HCT116 (cell line): ENCODE results near the gene EEFSEC. TPM values are rescaled to one million over a fixed set of nuclear protein-coding genes. Genes with fewer than 3 reads are reported as not detected.

Experiments used
- ATAC-seq: fragments of 200-7000 bp; cut with Tn5 transposase; 2 replicates; pipeline ENCODE4 v1.9.1; 2020; ENCODE audit warnings: mild to moderate bottlenecking, moderate library complexity
- BruUV-seq: library from RNA; stranded (reverse); fragments of 400-500 nt; replicated peaks from 2 replicates; lab custom pipeline; 2021; lab: Mats Ljungman, UMichigan
- CTCF ChIA-PET: fragments of 300-600 bp; sonication (Branson Sonifier 250); formaldehyde crosslinking; loops from one replicate; lab custom pipeline; 2021; ENCODE audit warnings: antibody characterized with exemption; lab: Charles Lee
- POLR2A ChIA-PET: fragments of 300-600, 350-600 bp; sonication (Branson Sonifier 250); formaldehyde crosslinking; loops from one replicate; lab custom pipeline; 2021; ENCODE audit warnings: antibody characterized with exemption; lab: Charles Lee
- RAD21 ChIA-PET, 2 experiments: fragments of 300-600 bp; sonication (Branson Sonifier 250); formaldehyde crosslinking; loops; one replicate each; lab custom pipeline; 2023; ENCODE audit warnings: low total read pairs in 2 of 2; ENCODE audit not compliant: uncharacterized antibody in 2 of 2, unreplicated experiment in 2 of 2, low non-redundant PET in 1 of 2; lab: Charles Lee
- DNase-seq: peaks from one replicate; pipeline ENCODE4 v3.0.0-alpha.2; 2010; ENCODE audit warnings: low read depth, low spot score
- H2AFZ ChIP-seq: fragments of 200-600 bp; shearing (Covaris generic), sonication (generic); 2 replicates; pipeline ENCODE4 v1.6.1; 2017; ENCODE audit warnings: low read depth, mixed run types, mixed read lengths, antibody characterized with exemption, low read length; ENCODE audit not compliant: poor library complexity, severe bottlenecking
- H3K27ac ChIP-seq: 2 replicates; pipeline ENCODE4 v1.5.1; 2012; ENCODE audit warnings: low read depth, low read length
- H3K27me3 ChIP-seq: fragments of 200-600 bp; sonication (generic); 2 replicates; pipeline ENCODE4 v1.6.1; 2016; ENCODE audit warnings: mixed run types, low read length, mixed read lengths; ENCODE audit not compliant: insufficient read depth
- H3K36me3 ChIP-seq, 2 experiments: fragments of 200-500 bp in 1 of 2; fragments of 200-600 bp in 1 of 2; sonication (Bioruptor generic) in 1 of 2; sonication (generic) in 1 of 2; 2 replicates each; pipeline versions ENCODE4 v1.5.1 to v1.6.1; 2014 to 2016; ENCODE audit warnings: low read length in 2 of 2, inconsistent platforms in 1 of 2, mixed read lengths in 1 of 2, mixed run types in 1 of 2; ENCODE audit not compliant: insufficient read depth in 2 of 2, control insufficient read depth in 1 of 2
- H3K4me1 ChIP-seq, 2 experiments: fragments of 200-600 bp in 1 of 2; sonication (generic) in 1 of 2; 2 replicates each; pipeline versions ENCODE4 v1.5.1 to v1.6.1; 2012 to 2017; ENCODE audit warnings: low read length in 2 of 2, inconsistent platforms in 1 of 2, mild to moderate bottlenecking in 1 of 2, mixed read lengths in 1 of 2, mixed run types in 1 of 2, moderate library complexity in 1 of 2; ENCODE audit not compliant: insufficient read depth in 2 of 2, control insufficient read depth in 1 of 2
- H3K4me2 ChIP-seq: fragments of 200-600 bp; sonication (generic); 2 replicates; pipeline ENCODE4 v1.6.1; 2017; ENCODE audit warnings: mixed run types, low read length, mixed read lengths
- H3K4me3 ChIP-seq, 2 experiments: fragments of 200-600 bp in 1 of 2; sonication (generic) in 1 of 2; replicated peaks in 1 of 2; 2 replicates each; pipeline ENCODE4 v1.5.1; 2011 to 2016; ENCODE audit warnings: low read length in 2 of 2, control low read depth in 1 of 2, low read depth in 1 of 2, mild to moderate bottlenecking in 1 of 2, mixed read lengths in 1 of 2, mixed run types in 1 of 2
- H3K79me2 ChIP-seq: fragments of 200-600 bp; sonication (generic); 2 replicates; pipeline ENCODE4 v1.6.1; 2017; ENCODE audit warnings: mild to moderate bottlenecking, mixed run types, low read length, moderate library complexity, mixed read lengths; ENCODE audit not compliant: insufficient read depth
- H3K9ac ChIP-seq: fragments of 200-600 bp; sonication (generic); 2 replicates; pipeline ENCODE4 v1.6.1; 2016; ENCODE audit warnings: low read length, mixed read lengths
- H3K9me2 ChIP-seq: fragments of 200-600 bp; sonication (generic), shearing (Covaris generic); 2 replicates; pipeline ENCODE4 v1.6.1; 2017; ENCODE audit warnings: mixed run types, mild to moderate bottlenecking, moderate library complexity; ENCODE audit not compliant: insufficient read depth
- H3K9me3 ChIP-seq, 2 experiments: fragments of 200-500 bp in 1 of 2; fragments of 200-600 bp in 1 of 2; sonication (Bioruptor generic) in 1 of 2; sonication (generic) in 1 of 2; 2 replicates each; pipeline ENCODE4 v1.6.1; 2014 to 2017; ENCODE audit warnings: low read length in 2 of 2, mixed read lengths in 2 of 2, inconsistent platforms in 1 of 2, low read depth in 1 of 2, mild to moderate bottlenecking in 1 of 2, mixed run types in 1 of 2, moderate library complexity in 1 of 2; ENCODE audit not compliant: control insufficient read depth in 1 of 2, insufficient read depth in 1 of 2
- H4K20me1 ChIP-seq: fragments of 200-600 bp; sonication (generic), shearing (Covaris generic); 2 replicates; pipeline ENCODE4 v1.6.1; 2017; ENCODE audit warnings: mixed run types, mild to moderate bottlenecking, moderate library complexity; ENCODE audit not compliant: insufficient read depth
- CBX3 ChIP-seq: IDR thresholded peaks from 2 replicates; pipeline ENCODE4 v1.6.1; 2012; ENCODE audit warnings: low read depth
- CEBPB ChIP-seq: IDR thresholded peaks from 2 replicates; pipeline ENCODE4 v1.6.1; 2012; ENCODE audit warnings: low read depth
- EGR1 ChIP-seq: IDR thresholded peaks from 2 replicates; pipeline ENCODE4 v1.6.1; 2012; ENCODE audit warnings: low read depth
- EZH2phosphoT487 ChIP-seq: fragments of 200-600 bp; IDR thresholded peaks from 2 replicates; pipeline ENCODE4 v1.6.1; 2018; ENCODE audit warnings: antibody characterized with exemption, borderline replicate concordance
- FOSL1 ChIP-seq: IDR thresholded peaks from 2 replicates; pipeline ENCODE4 v1.6.1; 2012; ENCODE audit warnings: low read depth
- POLR2A ChIP-seq: IDR thresholded peaks from 2 replicates; pipeline ENCODE4 v1.7.0; 2011; ENCODE audit warnings: borderline replicate concordance; ENCODE audit not compliant: insufficient read depth, insufficient read length; ENCODE audit errors: extremely low read depth
- RAD21 ChIP-seq: IDR thresholded peaks from 2 replicates; pipeline ENCODE4 v1.6.1; 2012; ENCODE audit warnings: low read depth, mild to moderate bottlenecking
- SIN3A ChIP-seq: IDR thresholded peaks from 2 replicates; pipeline ENCODE4 v1.6.1; 2012; ENCODE audit warnings: low read depth
- SP1 ChIP-seq: IDR thresholded peaks from 2 replicates; pipeline ENCODE4 v1.6.1; 2012; ENCODE audit warnings: low read depth
- SRF ChIP-seq: IDR thresholded peaks from 2 replicates; pipeline ENCODE4 v1.6.1; 2012; ENCODE audit warnings: low read depth
- TCF7L2 ChIP-seq: IDR thresholded peaks from 2 replicates; pipeline ENCODE4 v1.7.0; 2011; ENCODE audit warnings: borderline replicate concordance, inconsistent platforms; ENCODE audit not compliant: insufficient read depth, insufficient read length; ENCODE audit errors: extremely low read depth
- YY1 ChIP-seq: IDR thresholded peaks from 2 replicates; pipeline ENCODE4 v1.6.1; 2011; ENCODE audit warnings: low read length, low read depth, moderate library complexity, mild to moderate bottlenecking; ENCODE audit not compliant: insufficient replicate concordance; ENCODE audit errors: extremely low read depth
- ZFX ChIP-seq: fragments of 450-650 bp; IDR thresholded peaks from 2 replicates; pipeline ENCODE4 v1.6.1; 2017
- ZNF274 ChIP-seq: fragments of 200-500 bp; sonication (Bioruptor generic); IDR thresholded peaks from 2 replicates; pipeline ENCODE4 v1.6.1; 2014; ENCODE audit warnings: mild to moderate bottlenecking, low read depth, low read length, inconsistent platforms
- intact Hi-C: fragments of 100-400 bp; cut with micrococcal nuclease; formaldehyde crosslinking; loops from 2 replicates; pipeline ENCODE4 v1.10.0; 2022
- total RNA-seq: library from RNA; stranded (reverse); gene quantifications from one replicate; pipeline ENCODE4 v1.2.1, GENCODE V29; 2021; ENCODE audit not compliant: unreplicated experiment
- TF ChIP-seq, protein P1 (sequence below): IDR thresholded peaks from 2 replicates; pipeline ENCODE4 v1.6.1; 2012; ENCODE audit warnings: low read depth
- TF ChIP-seq, protein P2 (sequence below), 3 experiments: fragments of 200-600 bp in 1 of 3; sonication (generic) in 1 of 3; IDR thresholded peaks in 2 of 3; conservative IDR thresholded peaks in 1 of 3; 2 replicates each; pipeline ENCODE4 v1.5.1; 2012 to 2017; ENCODE audit warnings: low read depth in 2 of 3, low read length in 2 of 3, antibody characterized with exemption in 1 of 3, borderline replicate concordance in 1 of 3, control low read depth in 1 of 3, mild to moderate bottlenecking in 1 of 3, mixed read lengths in 1 of 3, mixed run types in 1 of 3, moderate library complexity in 1 of 3; ENCODE audit not compliant: insufficient read depth in 1 of 3
- TF ChIP-seq, protein P3 (sequence below): IDR thresholded peaks from 2 replicates; pipeline ENCODE4 v1.6.1; 2011; ENCODE audit warnings: mild to moderate bottlenecking, low read length, moderate library complexity; ENCODE audit not compliant: insufficient replicate concordance; ENCODE audit errors: extremely low read depth
- TF ChIP-seq, protein P4 (sequence below): IDR thresholded peaks from 2 replicates; pipeline ENCODE4 v1.6.1; 2012
- TF ChIP-seq, protein P5 (sequence below): IDR thresholded peaks from 2 replicates; pipeline ENCODE4 v1.6.1; 2012

The EEFSEC gene
- total RNA-seq, 1 experiment from 2014 or later = 16.1 TPM

DNA sequence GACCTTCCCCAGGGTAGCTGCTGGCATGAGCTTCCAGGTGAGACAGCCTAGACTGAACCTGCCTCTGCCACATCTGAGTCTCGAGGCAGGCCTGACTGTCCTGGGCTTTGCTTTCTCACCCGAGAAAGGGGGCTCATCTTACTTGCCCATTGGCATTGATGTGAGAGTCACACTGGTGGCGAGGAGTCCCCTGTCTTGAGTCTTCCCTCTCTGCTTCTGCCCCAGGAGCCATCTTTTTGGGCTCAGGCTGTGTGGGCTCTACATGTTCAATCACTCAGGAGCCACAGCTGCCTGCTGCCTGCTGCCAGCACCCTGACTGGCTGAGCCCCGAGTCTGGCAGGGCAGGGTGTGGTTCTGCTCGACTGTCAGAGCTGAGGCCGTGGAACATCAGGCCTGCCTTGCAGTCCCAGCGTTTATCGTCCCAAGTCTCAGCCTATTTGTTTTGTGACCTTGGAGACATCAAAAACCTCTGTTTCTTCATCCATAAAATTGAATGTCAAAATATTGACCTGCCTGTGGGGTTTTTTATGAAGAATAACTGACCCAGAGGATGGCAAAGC lies 180.9 kb downstream of the EEFSEC start:
- H3K9ac ChIP-seq = no peak overlapping the region
- DNase-seq = no peak
- CTCF ChIA-PET = interaction anchor here (2.3 kb wide), 1 partner anchor 12 kb away, joined by 8 read pairs; no protein-coding TSS in a partner anchor
- no peaks in the 10 kb centered on the region for H3K9me3 ChIP-seq
- no TSS peak for BruUV-seq
- H2AFZ ChIP-seq = no peak overlapping the region
- no peaks in the 10 kb centered on the region for H3K27me3 ChIP-seq
- POLR2A ChIA-PET = no interaction called here
- H3K4me2 ChIP-seq = no peak overlapping the region
- peaks cover 2 to 4% of the 10 kb centered on the region in 2 experiments; a peak in 2 of 4 replicates for H3K4me1 ChIP-seq
- intact Hi-C loops = no loop called here
- H4K20me1 ChIP-seq = no peaks in the 10 kb centered on the region
- H3K79me2 ChIP-seq = no peaks in the 10 kb centered on the region
- no peak overlapping the region for H3K27ac ChIP-seq
- no peak for ATAC-seq
- no peaks in the 10 kb centered on the region for H3K9me2 ChIP-seq
- RAD21 ChIA-PET = no interaction called here
- TF ChIP-seq, protein P1, sequence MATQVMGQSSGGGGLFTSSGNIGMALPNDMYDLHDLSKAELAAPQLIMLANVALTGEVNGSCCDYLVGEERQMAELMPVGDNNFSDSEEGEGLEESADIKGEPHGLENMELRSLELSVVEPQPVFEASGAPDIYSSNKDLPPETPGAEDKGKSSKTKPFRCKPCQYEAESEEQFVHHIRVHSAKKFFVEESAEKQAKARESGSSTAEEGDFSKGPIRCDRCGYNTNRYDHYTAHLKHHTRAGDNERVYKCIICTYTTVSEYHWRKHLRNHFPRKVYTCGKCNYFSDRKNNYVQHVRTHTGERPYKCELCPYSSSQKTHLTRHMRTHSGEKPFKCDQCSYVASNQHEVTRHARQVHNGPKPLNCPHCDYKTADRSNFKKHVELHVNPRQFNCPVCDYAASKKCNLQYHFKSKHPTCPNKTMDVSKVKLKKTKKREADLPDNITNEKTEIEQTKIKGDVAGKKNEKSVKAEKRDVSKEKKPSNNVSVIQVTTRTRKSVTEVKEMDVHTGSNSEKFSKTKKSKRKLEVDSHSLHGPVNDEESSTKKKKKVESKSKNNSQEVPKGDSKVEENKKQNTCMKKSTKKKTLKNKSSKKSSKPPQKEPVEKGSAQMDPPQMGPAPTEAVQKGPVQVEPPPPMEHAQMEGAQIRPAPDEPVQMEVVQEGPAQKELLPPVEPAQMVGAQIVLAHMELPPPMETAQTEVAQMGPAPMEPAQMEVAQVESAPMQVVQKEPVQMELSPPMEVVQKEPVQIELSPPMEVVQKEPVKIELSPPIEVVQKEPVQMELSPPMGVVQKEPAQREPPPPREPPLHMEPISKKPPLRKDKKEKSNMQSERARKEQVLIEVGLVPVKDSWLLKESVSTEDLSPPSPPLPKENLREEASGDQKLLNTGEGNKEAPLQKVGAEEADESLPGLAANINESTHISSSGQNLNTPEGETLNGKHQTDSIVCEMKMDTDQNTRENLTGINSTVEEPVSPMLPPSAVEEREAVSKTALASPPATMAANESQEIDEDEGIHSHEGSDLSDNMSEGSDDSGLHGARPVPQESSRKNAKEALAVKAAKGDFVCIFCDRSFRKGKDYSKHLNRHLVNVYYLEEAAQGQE = no peak
- TF ChIP-seq SP1 (no peak), ZFX (no peak), SRF (no peak), SIN3A (no peak), ZNF274 (no peak), RAD21 (no peak), EGR1 (no peak), POLR2A (no peak), CEBPB (no peak), TCF7L2 (no peak), FOSL1 (no peak), EZH2phosphoT487 (no peak), CBX3 (no peak), YY1 (no peak)
- TF ChIP-seq, protein P2, sequence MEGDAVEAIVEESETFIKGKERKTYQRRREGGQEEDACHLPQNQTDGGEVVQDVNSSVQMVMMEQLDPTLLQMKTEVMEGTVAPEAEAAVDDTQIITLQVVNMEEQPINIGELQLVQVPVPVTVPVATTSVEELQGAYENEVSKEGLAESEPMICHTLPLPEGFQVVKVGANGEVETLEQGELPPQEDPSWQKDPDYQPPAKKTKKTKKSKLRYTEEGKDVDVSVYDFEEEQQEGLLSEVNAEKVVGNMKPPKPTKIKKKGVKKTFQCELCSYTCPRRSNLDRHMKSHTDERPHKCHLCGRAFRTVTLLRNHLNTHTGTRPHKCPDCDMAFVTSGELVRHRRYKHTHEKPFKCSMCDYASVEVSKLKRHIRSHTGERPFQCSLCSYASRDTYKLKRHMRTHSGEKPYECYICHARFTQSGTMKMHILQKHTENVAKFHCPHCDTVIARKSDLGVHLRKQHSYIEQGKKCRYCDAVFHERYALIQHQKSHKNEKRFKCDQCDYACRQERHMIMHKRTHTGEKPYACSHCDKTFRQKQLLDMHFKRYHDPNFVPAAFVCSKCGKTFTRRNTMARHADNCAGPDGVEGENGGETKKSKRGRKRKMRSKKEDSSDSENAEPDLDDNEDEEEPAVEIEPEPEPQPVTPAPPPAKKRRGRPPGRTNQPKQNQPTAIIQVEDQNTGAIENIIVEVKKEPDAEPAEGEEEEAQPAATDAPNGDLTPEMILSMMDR (IDR thresholded peaks at IDR 0.05 in 2 of 3, conservative IDR thresholded peaks at IDR 0.05 in 1 of 3; ENCODE audit: borderline replicate concordance in 1 of 3, insufficient read depth in 1 of 3, low read depth in 2 of 3, low read length in 2 of 3) = no peak
- TF ChIP-seq, protein P3, sequence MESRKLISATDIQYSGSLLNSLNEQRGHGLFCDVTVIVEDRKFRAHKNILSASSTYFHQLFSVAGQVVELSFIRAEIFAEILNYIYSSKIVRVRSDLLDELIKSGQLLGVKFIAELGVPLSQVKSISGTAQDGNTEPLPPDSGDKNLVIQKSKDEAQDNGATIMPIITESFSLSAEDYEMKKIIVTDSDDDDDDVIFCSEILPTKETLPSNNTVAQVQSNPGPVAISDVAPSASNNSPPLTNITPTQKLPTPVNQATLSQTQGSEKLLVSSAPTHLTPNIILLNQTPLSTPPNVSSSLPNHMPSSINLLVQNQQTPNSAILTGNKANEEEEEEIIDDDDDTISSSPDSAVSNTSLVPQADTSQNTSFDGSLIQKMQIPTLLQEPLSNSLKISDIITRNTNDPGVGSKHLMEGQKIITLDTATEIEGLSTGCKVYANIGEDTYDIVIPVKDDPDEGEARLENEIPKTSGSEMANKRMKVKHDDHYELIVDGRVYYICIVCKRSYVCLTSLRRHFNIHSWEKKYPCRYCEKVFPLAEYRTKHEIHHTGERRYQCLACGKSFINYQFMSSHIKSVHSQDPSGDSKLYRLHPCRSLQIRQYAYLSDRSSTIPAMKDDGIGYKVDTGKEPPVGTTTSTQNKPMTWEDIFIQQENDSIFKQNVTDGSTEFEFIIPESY = no peak
- TF ChIP-seq, protein P4, sequence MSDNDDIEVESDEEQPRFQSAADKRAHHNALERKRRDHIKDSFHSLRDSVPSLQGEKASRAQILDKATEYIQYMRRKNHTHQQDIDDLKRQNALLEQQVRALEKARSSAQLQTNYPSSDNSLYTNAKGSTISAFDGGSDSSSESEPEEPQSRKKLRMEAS = no peak
- TF ChIP-seq, protein P5, sequence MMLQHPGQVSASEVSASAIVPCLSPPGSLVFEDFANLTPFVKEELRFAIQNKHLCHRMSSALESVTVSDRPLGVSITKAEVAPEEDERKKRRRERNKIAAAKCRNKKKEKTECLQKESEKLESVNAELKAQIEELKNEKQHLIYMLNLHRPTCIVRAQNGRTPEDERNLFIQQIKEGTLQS = no peak
- no peaks in the 10 kb centered on the region for H3K36me3 ChIP-seq
- H3K4me3 ChIP-seq = no peak overlapping the region
